ENCODE results near the gene PALD1.

The PALD1 gene

GRCh38 chr10:70478191-70479164, at the start of gene PALD1:
PALD1 (plus strand) TSS chr10:70478767; CDS start chr10:70525952, 47,185 bp downstream.
- DNase-seq: no peak
- TF ChIP-seq GATA1 (IDR thresholded peaks at IDR 0.05; ENCODE audit: low read depth, low read length) (no peak), POLR2A (IDR thresholded peaks at IDR 0.05; ENCODE audit: low read length) (no peak)

GRCh38 chr10:70430493-70431445, 47.8 kb upstream of the PALD1 start:
- DNase-seq: no peak
- no peak for TF ChIP-seq POLR2A (IDR thresholded peaks at IDR 0.05; ENCODE audit: low read length)
- TF ChIP-seq GATA1 (IDR thresholded peaks at IDR 0.05; ENCODE audit: low read depth, low read length): no peak

GRCh38 chr10:70432101-70432500, 46.5 kb upstream of the PALD1 start:
- TF ChIP-seq GATA1 (IDR thresholded peaks at IDR 0.05; ENCODE audit: low read depth, low read length) (no peak), POLR2A (IDR thresholded peaks at IDR 0.05; ENCODE audit: low read length) (no peak)
- no peak for DNase-seq

- no peak for DNase-seq
- TF ChIP-seq POLR2A (IDR thresholded peaks at IDR 0.05; ENCODE audit: low read length): no peak
- TF ChIP-seq GATA1 (IDR thresholded peaks at IDR 0.05; ENCODE audit: low read depth, low read length): no peak
Observed at GRCh38 chr10:70432561-70433263, 45.9 kb upstream of the PALD1 start.

- no peak for TF ChIP-seq POLR2A (IDR thresholded peaks at IDR 0.05; ENCODE audit: low read length)
- no peak for DNase-seq
Observed at GRCh38 chr10:70433581-70434280, 44.8 kb upstream of the PALD1 start.

- DNase-seq: no peak
- TF ChIP-seq POLR2A (IDR thresholded peaks at IDR 0.05; ENCODE audit: low read length) (no peak), GATA1 (IDR thresholded peaks at IDR 0.05; ENCODE audit: low read depth, low read length) (no peak)
Observed at GRCh38 chr10:70435241-70436085, 43.1 kb upstream of the PALD1 start.

- no peak for TF ChIP-seq POLR2A (IDR thresholded peaks at IDR 0.05; ENCODE audit: low read length)
- TF ChIP-seq GATA1 (IDR thresholded peaks at IDR 0.05; ENCODE audit: low read depth, low read length): no peak
- DNase-seq: no peak
Observed at GRCh38 chr10:70437721-70438120, 40.8 kb upstream of the PALD1 start.

- DNase-seq: no peak
- TF ChIP-seq POLR2A (IDR thresholded peaks at IDR 0.05; ENCODE audit: low read length) (no peak), GATA1 (IDR thresholded peaks at IDR 0.05; ENCODE audit: low read depth, low read length) (no peak)
Observed at GRCh38 chr10:70440296-70441160, 38.0 kb upstream of the PALD1 start.

GRCh38 chr10:70441161-70441894, 37.2 kb upstream of the PALD1 start, which contains the start of gene NODAL:
NODAL (minus strand) TSS chr10:70441681; CDS start chr10:70441667, 14 bp downstream.
- no peak for DNase-seq
- no peak for TF ChIP-seq POLR2A (IDR thresholded peaks at IDR 0.05; ENCODE audit: low read length)
- TF ChIP-seq GATA1 (IDR thresholded peaks at IDR 0.05; ENCODE audit: low read depth, low read length): no peak

- TF ChIP-seq GATA1 (IDR thresholded peaks at IDR 0.05; ENCODE audit: low read depth, low read length) (no peak), POLR2A (IDR thresholded peaks at IDR 0.05; ENCODE audit: low read length) (no peak)
- no peak for DNase-seq
Observed at GRCh38 chr10:70441895-70442309, 36.7 kb upstream of the PALD1 start.

Measured in erythroblast (primary cell).